K562 (cell line): ENCODE data around the gene PFKL. TPM values are rescaled to one million over a fixed set of nuclear protein-coding genes. Genes with fewer than 3 reads are reported as not detected.
A peak's percentile ranks its signal among the peaks of the same experiment; 100 is the strongest.

ENCODE experiments used
- ATAC-seq: fragments of 200-7000 bp; cut with Tn5 transposase; 3 replicates; pipeline ENCODE4 v1.9.1; 2020; ENCODE audit warnings: moderate library complexity
- BruUV-seq: library from RNA; stranded (reverse); fragments of 400-500 nt; replicated peaks from 2 replicates; lab custom pipeline; 2021; lab: Mats Ljungman, UMichigan
- CTCF ChIA-PET: fragments of 300-600 bp; formaldehyde crosslinking; extraction: SDS; loops from one replicate; lab custom pipeline; 2021; ENCODE audit warnings: low intra/inter-chr PET ratio; lab: Yijun Ruan, JAX
- POLR2A ChIA-PET: fragments of 300-600, 350-650 bp; sonication (Branson Sonifier 250); formaldehyde crosslinking; extraction: SDS; loops from one replicate; lab custom pipeline; 2021; ENCODE audit warnings: antibody characterized with exemption, inconsistent platforms; lab: Yijun Ruan, JAX
- DNase-seq, 4 experiments: peaks; one replicate each; pipeline versions ENCODE4 v3.0.0 to v3.0.0-alpha.2; 2011 to 2018; ENCODE audit warnings: low spot score in 3 of 4, mixed read lengths in 3 of 4; ENCODE audit errors: extremely low read depth in 1 of 4
- FAIRE-seq: peaks from 2 replicates; lab custom pipeline; 2011; peaks lifted over from hg19 to GRCh38; lab: Jason Lieb, UNC
- H2AFZ ChIP-seq: 2 replicates; pipeline ENCODE4 v1.6.0; 2011; ENCODE audit warnings: low read depth, low read length, control low read depth, inconsistent platforms
- H3K27ac ChIP-seq: fragments of 200-600 bp; 3 replicates; pipeline ENCODE4 v1.8.0; 2011; ENCODE audit warnings: low read depth, mild to moderate bottlenecking, control low read depth, inconsistent platforms, low read length, moderate library complexity, mixed read lengths; ENCODE audit errors: extremely low read depth
- H3K27me3 ChIP-seq, 2 experiments: fragments of 300-600 bp in 1 of 2; 2 replicates in 1 of 2; 3 replicates in 1 of 2; pipeline versions ENCODE4 v1.6.0 to v1.8.0; 2011; ENCODE audit warnings: inconsistent platforms in 2 of 2, low read length in 2 of 2, mild to moderate bottlenecking in 1 of 2, mixed read lengths in 1 of 2, moderate library complexity in 1 of 2; ENCODE audit not compliant: control insufficient read depth in 2 of 2, insufficient read depth in 2 of 2
- H3K36me3 ChIP-seq: fragments of 300-600 bp; 3 replicates; pipeline ENCODE4 v1.8.0; 2011; ENCODE audit warnings: mild to moderate bottlenecking, low read length, inconsistent platforms; ENCODE audit not compliant: control insufficient read depth, insufficient read depth
- H3K4me1 ChIP-seq, 2 experiments: fragments of 200-600 bp in 1 of 2; replicated peaks in 1 of 2; 2 replicates in 1 of 2; 3 replicates in 1 of 2; pipeline versions ENCODE4 v1.5.1 to v1.8.0; 2011; ENCODE audit warnings: inconsistent platforms in 2 of 2, low read length in 2 of 2, mild to moderate bottlenecking in 1 of 2, mixed read lengths in 1 of 2, moderate library complexity in 1 of 2; ENCODE audit not compliant: control insufficient read depth in 2 of 2, insufficient read depth in 2 of 2
- H3K4me2 ChIP-seq: 2 replicates; pipeline ENCODE4 v1.6.1; 2011; ENCODE audit warnings: low read length, control low read depth, inconsistent platforms, mixed read lengths; ENCODE audit not compliant: insufficient read depth
- H3K4me3 ChIP-seq: fragments of 200-600 bp; sonication (generic), shearing (Covaris generic); 2 replicates; pipeline ENCODE4 v1.5.1; 2016; ENCODE audit warnings: control low read depth, inconsistent platforms
- H3K79me2 ChIP-seq: fragments of 200-600 bp; 3 replicates; pipeline ENCODE4 v1.8.0; 2011; ENCODE audit warnings: low read length, inconsistent platforms; ENCODE audit not compliant: control insufficient read depth, insufficient read depth
- H3K9ac ChIP-seq, 2 experiments: 2 replicates each; pipeline versions ENCODE4 v1.6.0 to v1.6.1; 2011; ENCODE audit warnings: low read depth in 2 of 2, low read length in 2 of 2, control low read depth in 1 of 2, inconsistent platforms in 1 of 2, mild to moderate bottlenecking in 1 of 2, mixed read lengths in 1 of 2; ENCODE audit not compliant: insufficient read depth in 1 of 2
- H3K9me1 ChIP-seq: one replicate; pipeline ENCODE4 v1.6.0; 2011; ENCODE audit warnings: inconsistent platforms, mild to moderate bottlenecking, low read length, moderate library complexity; ENCODE audit not compliant: control insufficient read depth, insufficient read depth
- H3K9me3 ChIP-seq: replicated peaks from 2 replicates; pipeline ENCODE4 v1.5.1; 2011; ENCODE audit warnings: low read depth, low read length, inconsistent platforms; ENCODE audit not compliant: control insufficient read depth, insufficient read depth
- H4K20me1 ChIP-seq: replicated peaks from 2 replicates; pipeline ENCODE4 v1.6.1; 2011; ENCODE audit warnings: low read length, inconsistent platforms, mixed read lengths; ENCODE audit not compliant: control insufficient read depth, insufficient read depth
- BCOR ChIP-seq: fragments of 450-650 bp; IDR thresholded peaks from 2 replicates; pipeline ENCODE4 v1.6.1; 2016
- FOXA3 ChIP-seq, 2 experiments: fragments of 450-650 bp in 1 of 2; sonication (generic) in 1 of 2; formaldehyde crosslinking; IDR thresholded peaks in 1 of 2; conservative IDR thresholded peaks in 1 of 2; 2 replicates each; pipeline versions ENCODE4 v1.4.0 to v1.8.0; 2020 to 2022; ENCODE audit warnings: mild to moderate bottlenecking in 2 of 2, missing genetic modification reagents in 1 of 2
- FOXK2 ChIP-seq, 2 experiments: fragments of 450-650 bp; IDR thresholded peaks in 1 of 2; conservative IDR thresholded peaks in 1 of 2; 2 replicates each; pipeline ENCODE4 v1.6.1; 2016; ENCODE audit warnings: low read depth in 2 of 2, mild to moderate bottlenecking in 1 of 2
- GTF3C2 ChIP-seq: IDR thresholded peaks from 3 replicates; pipeline ENCODE4 v1.6.1; 2011; ENCODE audit warnings: borderline replicate concordance, mild to moderate bottlenecking, moderate library complexity; ENCODE audit not compliant: insufficient read length; ENCODE audit errors: extremely low read depth
- KDM1A ChIP-seq, 2 experiments: fragments of 450-650 bp; IDR thresholded peaks; 2 replicates each; pipeline ENCODE4 v1.6.1; 2016; ENCODE audit warnings: mild to moderate bottlenecking in 2 of 2
- NCOA1 ChIP-seq: fragments of 450-650 bp; IDR thresholded peaks from 2 replicates; pipeline ENCODE4 v1.6.1; 2016; ENCODE audit warnings: low read depth
- NCOA6 ChIP-seq: fragments of 450-650 bp; IDR thresholded peaks from 2 replicates; pipeline ENCODE4 v1.6.1; 2017; ENCODE audit warnings: mild to moderate bottlenecking
- PHF8 ChIP-seq: fragments of 200-600 bp; sonication (generic); IDR thresholded peaks from 2 replicates; pipeline ENCODE4 v1.6.1; 2012; ENCODE audit warnings: mixed run types, mild to moderate bottlenecking, inconsistent platforms, low read length, moderate library complexity, borderline replicate concordance
- RCOR1 ChIP-seq, 2 experiments: IDR thresholded peaks; 2 replicates each; pipeline ENCODE4 v1.6.1; 2012; ENCODE audit warnings: low read depth in 2 of 2, low read length in 2 of 2, borderline replicate concordance in 1 of 2, improper control_type of control experiment in 1 of 2
- SRF ChIP-seq, 2 experiments: fragments of 250-450, 450-650 bp in 1 of 2; sonication (Bioruptor Pico) in 1 of 2; sonication (generic) in 1 of 2; formaldehyde crosslinking; IDR thresholded peaks; 2 replicates each; pipeline versions ENCODE4 v1.5.0 to v1.5.1; 2020 to 2022; ENCODE audit warnings: mild to moderate bottlenecking in 1 of 2, missing genetic modification reagents in 1 of 2
- TFAM ChIP-seq: fragments of 250-450 bp; sonication (Bioruptor Pico); conservative IDR thresholded peaks from 2 replicates; pipeline ENCODE4 v1.5.0; 2021; ENCODE audit warnings: mild to moderate bottlenecking, moderate library complexity
- ZC3H11A ChIP-seq: IDR thresholded peaks from 2 replicates; pipeline ENCODE4 v1.6.1; 2012; ENCODE audit warnings: low read depth, low read length, improper control_type of control experiment
- ZNF277 ChIP-seq: fragments of 250-450 bp; sonication (Bioruptor Pico); IDR thresholded peaks from 2 replicates; pipeline ENCODE4 v1.8.0; 2022; ENCODE audit warnings: inconsistent platforms, mild to moderate bottlenecking, moderate library complexity, borderline replicate concordance
- WGBS: fragments of 100-300 bp; shearing (Covaris generic); methylation state at CpG from one replicate; pipeline ENCODE4 v1.1.6; 2016; ENCODE audit warnings: low coverage, mixed read lengths; ENCODE audit not compliant: insufficient coverage; ENCODE audit errors: missing lambda C conversion rate; 5-methylcytosine and 5-hydroxymethylcytosine counted together
- in situ Hi-C: fragments of 300-500 bp; cut with MboI; formaldehyde crosslinking; loops from 4 replicates; pipeline ENCODE4 v1.15.0; 2018; ENCODE audit warnings: inconsistent platforms, mixed read lengths
- intact Hi-C: fragments of 100-400 bp; cut with micrococcal nuclease; formaldehyde crosslinking; loops from 2 replicates; pipeline ENCODE4 v1.14.2; 2022
- polyA plus RNA-seq, 8 experiments: library from polyadenylated mRNA; depleted of rRNA in 4 of 8; stranded (reverse) in 5 of 8; unstranded in 3 of 8; fragments of >200 nt; fragmentation: Nextera tagmentation in 2 of 8; fragmentation: Illumina TruSeq in 1 of 8; extraction: Ambion mirVana in 2 of 8; extraction: Trizol in 1 of 8; gene quantifications; 2 replicates each; pipeline versions ENCODE4 v1.2.1 to v1.2.3, GENCODE V29; 2011 to 2014; ENCODE audit warnings: inconsistent platforms in 1 of 8, missing spikeins in 1 of 8
- total RNA-seq, 7 experiments: library from RNA; depleted of rRNA in 6 of 7; stranded (reverse); fragments of >200 nt in 6 of 7; fragmentation: Illumina TruSeq in 2 of 7; extraction: Trizol in 2 of 7; gene quantifications; 2 replicates each; pipeline versions ENCODE4 v1.2.1 to v1.2.3, GENCODE V29; 2011 to 2021; ENCODE audit warnings: low replicate concordance in 1 of 7

Gene PFKL
- total and polyA plus RNA-seq, 9 of the 15 experiments (the other 6 are each of a cell fraction or from before 2014, with no cell fraction given): 1.1 to 124 (median 45.6) TPM

DNA sequence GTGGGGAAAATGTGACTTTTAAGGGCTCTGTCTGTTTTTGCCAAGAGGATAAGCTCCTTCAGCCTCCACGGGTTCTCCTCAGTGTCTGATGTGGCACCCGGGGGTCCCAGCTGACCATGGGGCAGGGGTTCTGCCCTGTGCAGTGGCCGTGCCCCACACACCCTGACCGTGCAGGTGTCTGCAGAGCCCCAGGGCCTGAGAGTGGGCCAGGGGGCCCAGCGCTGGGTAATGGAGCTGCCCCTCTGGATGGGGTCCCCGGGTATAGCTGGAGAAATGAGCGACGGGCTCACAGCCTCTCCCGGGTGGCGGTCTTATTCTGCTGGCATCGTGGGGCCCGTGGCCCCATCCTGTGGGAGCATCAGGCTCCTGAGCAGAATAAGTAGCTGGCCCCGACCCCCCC is 2.9 kb upstream of the PFKL start (continued):
- no peak for TF ChIP-seq GTF3C2

DNA sequence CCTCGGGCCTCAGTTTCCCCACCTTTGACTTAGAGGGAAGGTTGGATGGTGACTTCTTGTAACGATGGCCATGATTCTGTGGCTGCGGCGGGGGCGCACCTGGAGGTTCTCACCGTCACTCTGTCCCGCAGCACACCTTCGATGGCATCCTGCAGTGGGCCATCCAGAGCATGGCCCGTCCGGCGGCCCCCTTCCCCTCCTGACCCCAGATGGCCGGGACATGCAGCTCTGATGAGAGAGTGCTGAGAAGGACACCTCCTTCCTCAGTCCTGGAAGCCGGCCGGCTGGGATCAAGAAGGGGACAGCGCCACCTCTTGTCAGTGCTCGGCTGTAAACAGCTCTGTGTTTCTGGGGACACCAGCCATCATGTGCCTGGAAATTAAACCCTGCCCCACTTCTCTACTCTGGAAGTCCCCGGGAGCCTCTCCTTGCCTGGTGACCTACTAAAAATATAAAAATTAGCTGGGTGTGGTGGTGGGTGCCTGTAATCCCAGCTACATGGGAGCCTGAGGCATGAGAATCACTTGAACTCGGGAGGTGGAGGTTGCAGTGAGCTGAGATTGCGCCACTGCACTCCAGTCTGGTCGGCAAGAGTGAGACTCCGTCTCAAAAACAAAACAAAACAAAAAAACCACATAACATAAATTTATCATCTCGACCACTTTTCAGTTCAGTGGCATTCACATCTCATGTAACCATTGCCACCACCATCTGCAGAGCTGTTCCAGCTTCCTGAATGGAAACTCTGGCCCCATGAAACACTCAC is 2.1 kb upstream of the PFKL start:
- POLR2A ChIA-PET: interaction anchor here (0.6 to 1.2 kb wide), 6 partner anchors 11 to 1340 kb away, joined by 3 to 5 read pairs (median 3); no protein-coding TSS in a partner anchor
- DNase-seq (peak; percentile 81 to 91 (median 86)), ATAC-seq (peak; percentile 78), FAIRE-seq (peak; percentile 95)
- WGBS: 21% methylated on average over 18 of the region's 22 CpGs
- Histone ChIP-seq H3K4me2 (no peak overlapping the region; the same call in 1 of the 2 replicates), H4K20me1 (peaks cover 20% of the 10 kb centered on the region), H3K36me3 (no peaks in the 10 kb centered on the region; the same call in 2 of the 3 replicates), H3K27ac (no peak overlapping the region), H3K9me3 (no peaks in the 10 kb centered on the region), H3K79me2 (peaks cover 28% of the 10 kb centered on the region), H3K9ac (0 out of 4 replicates have a peak overlapping the region, but pooled peaks of 1 of the 2 experiments have one; percentile 19), H3K4me1 (peaks cover 13 to 76% of the 10 kb centered on the region in 2 experiments), H2AFZ (no peak overlapping the region), H3K27me3 (peaks cover 0 to 7% of the 10 kb centered on the region in 2 experiments; a peak in 1 of 5 replicates), H3K9me1 (peaks cover 11% of the 10 kb centered on the region), H3K4me3 (no peak overlapping the region)
- intact Hi-C loops (loop anchor here (2.0 kb wide), 1 partner anchor 285 kb away; the partner anchor contains the start of gene TRAPPC10), in situ Hi-C loops (loop anchor here (25.0 kb wide), 1 partner anchor 135 kb away; no protein-coding TSS in a partner anchor)
- no TSS peak for BruUV-seq
- CTCF ChIA-PET: interaction anchor here (0.8 to 0.9 kb wide), 2 partner anchors 30 to 359 kb away, joined by 3 to 4 read pairs; no protein-coding TSS in a partner anchor
- TF ChIP-seq PHF8 (no peak), TFAM (no peak), SRF (CRISPR knock-in tag; IDR thresholded peaks at IDR 0.05) (no peak), KDM1A (IDR thresholded peaks at IDR 0.05) (no peak), FOXK2 (conservative IDR thresholded peaks at IDR 0.05 in 1 of 2, IDR thresholded peaks at IDR 0.05 in 1 of 2; ENCODE audit: low read depth in 2 of 2) (peak; percentile 89 to 93), FOXA3 (CRISPR knock-in tag; conservative IDR thresholded peaks at IDR 0.05 in 1 of 2, IDR thresholded peaks at IDR 0.05 in 1 of 2) (0 out of 4 replicates have a peak, but pooled peaks of 1 of the 2 experiments have one; percentile 12), RCOR1 (IDR thresholded peaks at IDR 0.05; ENCODE audit: borderline replicate concordance in 1 of 2, low read depth in 2 of 2, low read length in 2 of 2) (peak in 1 of 2 experiments; percentile 71; a peak in 2 of 4 replicates), ZNF277 (CRISPR knock-in tag) (no peak), NCOA6 (no peak), NCOA1 (no peak), BCOR (no peak), ZC3H11A (peak; percentile 26; the same call in 1 of the 2 replicates)
